ENCODE data around the gene PRAMEF12.

DNA sequence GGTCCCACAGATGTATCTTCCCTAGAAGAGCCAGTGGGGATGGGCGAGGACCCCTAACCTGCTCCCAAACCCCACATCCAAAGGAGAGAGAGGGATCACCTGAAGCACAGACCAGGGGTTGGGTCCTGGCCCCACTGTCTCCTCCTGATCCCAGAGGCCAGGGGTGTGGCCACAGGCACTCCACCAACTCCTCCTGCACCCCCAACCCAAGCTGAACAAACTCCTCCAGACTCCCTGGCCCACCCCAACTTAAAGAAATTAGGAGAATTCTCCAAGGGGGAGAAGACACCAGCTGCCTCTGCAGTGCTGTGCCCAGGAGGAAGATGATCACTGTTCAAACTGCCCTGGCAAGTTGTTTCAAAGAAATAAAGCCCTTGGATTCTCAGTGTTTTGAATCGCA, 4.5 kb upstream of the PRAMEF12 start:
- TF ChIP-seq POLR2A (IDR thresholded peaks at IDR 0.05) (no peak), EP300 (IDR thresholded peaks at IDR 0.05) (no peak)
